ENCODE data around the gene PKNOX1. TPM values are rescaled to one million over a fixed set of nuclear protein-coding genes. Genes with fewer than 3 reads are reported as not detected.
A peak's percentile ranks its signal among the peaks of the same experiment; 100 is the strongest.
"Not testable (repeated sequence)": the region's sequence is repeated elsewhere in the genome, so short reads cannot be mapped to it uniquely, and the experiment has no call there.

PKNOX1 gene
- total RNA-seq: 9.4 TPM

GRCh38 chr21:42973991-42974831 lies at the start of gene PKNOX1:
PKNOX1 (plus strand) TSS chr21:42974562; CDS start chr21:43004382, 29,820 bp downstream.
- DNase-seq: peak; percentile 99

- no peak for DNase-seq
Measured at GRCh38 chr21:42925114-42925926, 49.0 kb upstream of the PKNOX1 start, which contains the start of gene ERVH48-1. ERVH48-1 (minus strand) TSS chr21:42925630; CDS start chr21:42919006, 6,624 bp downstream.

- not testable (repeated sequence) for DNase-seq
Measured at GRCh38 chr21:42927474-42928200, 46.7 kb upstream of the PKNOX1 start.

GRCh38 chr21:42929969-42930368 lies 44.4 kb upstream of the PKNOX1 start:
- DNase-seq: no peak

GRCh38 chr21:42931560-42932235 lies 42.7 kb upstream of the PKNOX1 start:
- DNase-seq: no peak

GRCh38 chr21:42932378-42933136 lies 41.8 kb upstream of the PKNOX1 start:
- DNase-seq: not testable (repeated sequence)

- peak; percentile 19 for DNase-seq
Measured at GRCh38 chr21:42933137-42933970, 41.0 kb upstream of the PKNOX1 start.

GRCh38 chr21:42933973-42934372 lies 40.4 kb upstream of the PKNOX1 start:
- not testable (repeated sequence) for DNase-seq

GRCh38 chr21:42936360-42936759 lies 38.0 kb upstream of the PKNOX1 start:
- not testable (repeated sequence) for DNase-seq

GRCh38 chr21:42937034-42937940 lies 37.1 kb upstream of the PKNOX1 start:
- not testable (repeated sequence) for DNase-seq

- peak; percentile 90 for DNase-seq
Measured at GRCh38 chr21:42937960-42938605, 36.3 kb upstream of the PKNOX1 start.

- not testable (repeated sequence) for DNase-seq
Measured at GRCh38 chr21:42938606-42938995, 35.8 kb upstream of the PKNOX1 start.

GRCh38 chr21:42939582-42940413 lies 34.6 kb upstream of the PKNOX1 start:
- DNase-seq: peak; percentile 98

GRCh38 chr21:42941696-42942085 lies 32.7 kb upstream of the PKNOX1 start:
- no peak for DNase-seq

- DNase-seq: no peak
Measured at GRCh38 chr21:42942244-42942643, 32.1 kb upstream of the PKNOX1 start.

GRCh38 chr21:42949094-42949755 lies 25.1 kb upstream of the PKNOX1 start:
- DNase-seq: not testable (repeated sequence)

- DNase-seq: not testable (repeated sequence)
Measured at GRCh38 chr21:42951193-42951592, 23.2 kb upstream of the PKNOX1 start.
